Renal cortical epithelial cell (primary cell): ENCODE measurements around the gene RPS6KA4. TPM values are rescaled to one million over a fixed set of nuclear protein-coding genes. Genes with fewer than 3 reads are reported as not detected.

Experiments used
- DNase-seq: peaks from one replicate; pipeline ENCODE4 v3.0.0-alpha.2; 2011; ENCODE audit warnings: low read depth
- total RNA-seq: library from RNA; depleted of rRNA; stranded (reverse); fragments of >200 nt; gene quantifications from 2 replicates; pipeline ENCODE4 v1.2.3, GENCODE V29; 2014

RPS6KA4 gene
- total RNA-seq, 1 donor from 2014 or later, result 46.0 TPM

DNA sequence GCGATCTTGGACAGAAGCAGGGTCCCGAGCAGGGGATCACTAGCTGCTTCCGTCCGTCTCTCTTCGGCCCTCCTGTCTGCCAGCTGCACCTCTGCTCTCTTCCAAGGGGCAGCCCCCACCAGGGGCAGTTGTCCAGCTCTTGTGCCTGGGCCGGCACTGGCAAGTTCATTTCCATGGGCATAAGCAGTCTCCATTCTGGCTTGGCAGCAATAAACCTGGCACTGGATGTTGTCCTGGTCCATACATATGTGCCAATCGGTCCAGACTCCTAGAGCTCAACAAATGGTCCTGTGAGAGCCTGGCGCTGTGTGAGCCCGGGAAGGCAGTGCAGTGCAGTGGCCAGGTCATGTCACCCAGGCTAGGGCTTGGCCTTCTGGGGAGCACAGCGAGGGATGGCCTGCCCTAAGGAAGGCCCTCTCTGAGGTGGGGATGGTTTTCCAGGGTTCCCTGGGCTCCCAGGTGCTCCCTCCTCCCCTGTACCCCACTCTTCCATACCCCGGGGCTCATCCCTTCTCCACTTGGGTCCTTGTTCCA, 60.4 kb downstream of the RPS6KA4 start:
- DNase-seq, result no peak

DNA sequence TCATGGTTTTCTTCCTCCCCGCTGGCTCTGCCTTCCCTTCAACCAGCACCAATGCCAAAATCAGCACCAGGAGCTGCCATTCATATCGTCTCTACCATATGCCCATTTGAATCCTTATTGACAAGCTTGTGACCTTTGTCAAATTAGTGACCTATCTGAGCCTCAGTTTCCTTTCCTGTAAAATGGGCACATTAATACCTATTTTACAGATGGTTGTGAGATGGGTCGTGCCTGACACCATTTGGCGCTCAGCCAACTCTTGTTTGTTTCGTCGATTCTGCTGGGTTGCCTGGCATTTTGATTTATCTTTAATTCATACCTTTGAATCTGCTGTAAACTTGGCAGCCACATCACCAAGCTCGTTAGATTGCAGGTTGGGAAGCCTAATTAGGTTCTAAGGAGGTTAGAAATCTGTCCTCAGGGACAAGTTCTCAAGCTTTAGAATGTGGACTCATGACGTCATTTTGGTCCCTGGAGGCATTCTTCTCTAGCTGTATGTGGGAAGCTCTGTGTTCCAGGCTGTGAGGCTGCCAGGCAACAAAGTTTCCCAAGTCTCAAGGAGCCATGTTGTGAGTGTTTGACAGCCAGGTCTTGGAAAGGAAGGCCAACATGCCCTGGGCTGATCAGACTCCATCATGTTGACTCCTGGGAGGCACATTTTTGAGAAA, 61.0 kb downstream of the RPS6KA4 start:
- peak; percentile 6 for DNase-seq

Other genes with a start within 250 kb of the RPS6KA4 start
- 9.3 and 18.4 TPM in 2 replicates for gene MACROD1, start 193.0 kb upstream of the RPS6KA4 start, total RNA-seq
- 174 and 201 TPM in 2 replicates for gene STIP1, start 173.0 kb upstream of the RPS6KA4 start, total RNA-seq
- gene FERMT3, start 152.4 kb upstream of the RPS6KA4 start, total RNA-seq, result 0.17 TPM in 1 of 2 replicates, not detected in the other
- gene TRPT1, start 133.0 kb upstream of the RPS6KA4 start, total RNA-seq, result 37.0 and 68.8 TPM in 2 replicates
- 39.2 and 107 TPM in 2 replicates for gene NUDT22, start 132.9 kb upstream of the RPS6KA4 start, total RNA-seq
- gene DNAJC4, start 128.6 kb upstream of the RPS6KA4 start, total RNA-seq, result 2.6 and 9.2 TPM in 2 replicates
- 6.1 and 14.7 TPM in 2 replicates for gene VEGFB, start 124.6 kb upstream of the RPS6KA4 start, total RNA-seq
- gene FKBP2, start 118.1 kb upstream of the RPS6KA4 start, total RNA-seq, result 57.5 and 64.3 TPM in 2 replicates
- 131 and 369 TPM in 2 replicates for gene PPP1R14B, start 112.2 kb upstream of the RPS6KA4 start, total RNA-seq
- gene PLCB3, start 107.6 kb upstream of the RPS6KA4 start, total RNA-seq, result 29.7 and 44.3 TPM in 2 replicates
- 66.7 and 93.4 TPM in 2 replicates for gene BAD, start 74.5 kb upstream of the RPS6KA4 start, total RNA-seq
- gene GPR137, start 73.3 kb upstream of the RPS6KA4 start, total RNA-seq, result 9.9 and 18.9 TPM in 2 replicates
- not detected in 2 replicates for gene KCNK4, start 67.9 kb upstream of the RPS6KA4 start, total RNA-seq
- not detected in 2 replicates for gene CATSPERZ, start 58.8 kb upstream of the RPS6KA4 start, total RNA-seq
- 54.0 and 72.4 TPM in 2 replicates for gene ESRRA, start 53.6 kb upstream of the RPS6KA4 start, total RNA-seq
- gene TRMT112, start 41.6 kb upstream of the RPS6KA4 start, total RNA-seq, result 96.8 and 278 TPM in 2 replicates
- gene PRDX5, start 41.0 kb upstream of the RPS6KA4 start, total RNA-seq, result 209 and 400 TPM in 2 replicates
- 0.55 and 2.4 TPM in 2 replicates for gene CCDC88B, start 19.0 kb upstream of the RPS6KA4 start, total RNA-seq
- gene SLC22A11, start 196.8 kb downstream of the RPS6KA4 start, total RNA-seq, result not detected in 2 replicates
- gene SLC22A12, start 232.1 kb downstream of the RPS6KA4 start, total RNA-seq, result not detected in 2 replicates